G401 (cell line): ENCODE measurements around the gene DECR2. TPM values are rescaled to one million over a fixed set of nuclear protein-coding genes. Genes with fewer than 3 reads are reported as not detected.

Experiments
- DNase-seq: peaks from one replicate; pipeline ENCODE4 v3.0.0-alpha.2; 2015; ENCODE audit warnings: low spot score
- in situ Hi-C: cut with HindIII; loops from 2 replicates; pipeline ENCODE4 v1.10.0; 2016; ENCODE audit warnings: low sequenced_read_pairs, mixed read lengths
- total RNA-seq: library from RNA; depleted of rRNA; stranded (reverse); fragments of >200 nt; shearing (Covaris generic); gene quantifications from 2 replicates; pipeline ENCODE4 v1.2.3, GENCODE V29; 2014

The DECR2 gene
- total RNA-seq, 1 experiment from 2014 or later = 13.0 TPM

- in situ Hi-C loops = no loop called here
- no peak for DNase-seq
Measured at GRCh38 chr16:364595-365491, 36.8 kb upstream of the DECR2 start.

GRCh38 chr16:366476-366875 lies 35.2 kb upstream of the DECR2 start:
- in situ Hi-C loops = no loop called here
- DNase-seq = no peak

- in situ Hi-C loops = no loop called here
- DNase-seq = no peak
Measured at GRCh38 chr16:367333-367903, 34.3 kb upstream of the DECR2 start.

- no peak for DNase-seq
- in situ Hi-C loops = no loop called here
Measured at GRCh38 chr16:368388-369158, 33.1 kb upstream of the DECR2 start.

GRCh38 chr16:369275-369865 lies 32.3 kb upstream of the DECR2 start:
- in situ Hi-C loops = no loop called here
- DNase-seq = no peak

- no peak for DNase-seq
- in situ Hi-C loops = no loop called here
Measured at GRCh38 chr16:369866-370436, 31.7 kb upstream of the DECR2 start.

- in situ Hi-C loops = no loop called here
- DNase-seq = peak; percentile 97
Measured at GRCh38 chr16:370443-370842, 31.2 kb upstream of the DECR2 start, which contains the start of gene MRPL28. Gene MRPL28 (minus strand): TSS chr16:370538. CDS start chr16:370218, 320 bp downstream.

GRCh38 chr16:370979-371514 lies 30.6 kb upstream of the DECR2 start:
- in situ Hi-C loops = no loop called here
- DNase-seq = no peak

GRCh38 chr16:371515-372301 lies 30.0 kb upstream of the DECR2 start:
- no peak for DNase-seq
- in situ Hi-C loops = no loop called here

GRCh38 chr16:372302-372983 lies 29.2 kb upstream of the DECR2 start:
- no peak for DNase-seq
- in situ Hi-C loops = no loop called here

- no peak for DNase-seq
Measured at GRCh38 chr16:373020-373598, 28.6 kb upstream of the DECR2 start.

GRCh38 chr16:373848-374615 lies 27.7 kb upstream of the DECR2 start:
- peak; percentile 53 for DNase-seq
- in situ Hi-C loops = no loop called here

More at GRCh38 chr16:373020-373598, 28.6 kb upstream of the DECR2 start:
- in situ Hi-C loops = no loop called here

- in situ Hi-C loops = no loop called here
- no peak for DNase-seq
Measured at GRCh38 chr16:374616-374926, 27.1 kb upstream of the DECR2 start.

GRCh38 chr16:375212-375611 lies 26.5 kb upstream of the DECR2 start:
- in situ Hi-C loops = no loop called here
- DNase-seq = no peak

GRCh38 chr16:375927-376816 lies 25.5 kb upstream of the DECR2 start:
- DNase-seq = no peak
- in situ Hi-C loops = no loop called here
